GM12892 (cell line): ENCODE data around the gene ASPSCR1.

Experiments
- POLR2A ChIP-seq: IDR thresholded peaks from 2 replicates; pipeline ENCODE4 v1.6.1; 2011; ENCODE audit warnings: low read depth, low read length, control low read depth
- POLR2AphosphoS5 ChIP-seq: IDR thresholded peaks from 2 replicates; pipeline ENCODE4 v1.6.1; 2011; ENCODE audit warnings: low read depth, low read length, control low read depth

DNA sequence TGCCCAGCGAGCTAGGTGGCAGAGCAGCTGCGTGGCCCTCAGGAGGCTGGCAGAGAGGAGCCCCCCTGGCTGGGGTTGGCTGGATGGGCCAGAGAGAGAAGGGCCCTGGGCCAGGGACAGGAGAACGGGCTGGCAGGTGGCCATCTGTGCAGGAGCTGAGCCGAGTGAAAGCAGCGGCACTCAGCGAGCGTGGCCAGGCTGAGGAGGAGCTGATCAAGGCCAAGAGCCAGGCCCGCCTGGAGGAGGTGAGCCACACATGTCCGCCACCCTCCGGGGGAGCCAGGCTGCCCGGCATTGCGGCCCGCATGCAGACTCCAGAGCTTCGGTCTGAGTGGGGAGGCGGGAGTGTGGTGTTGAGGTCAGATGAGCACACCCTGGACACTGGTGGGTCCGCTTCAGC lies 52.0 kb downstream of the ASPSCR1 start:
- TF ChIP-seq POLR2AphosphoS5 (no peak), POLR2A (no peak)
